IPS-18a (cell line): ENCODE results near the gene PLPPR5.

Experiments
- H3K27ac ChIP-seq: one replicate; pipeline ENCODE4 v1.5.1; 2013; ENCODE audit warnings: low read length
- H3K27me3 ChIP-seq: one replicate; pipeline ENCODE4 v1.6.1; 2013; ENCODE audit warnings: mild to moderate bottlenecking, low read length; ENCODE audit not compliant: control insufficient read depth, insufficient read depth
- H3K36me3 ChIP-seq: one replicate; pipeline ENCODE4 v1.6.1; 2013; ENCODE audit warnings: low read depth, low read length; ENCODE audit not compliant: control insufficient read depth
- H3K4me1 ChIP-seq: one replicate; pipeline ENCODE4 v1.6.1; 2013; ENCODE audit warnings: low read depth, low read length; ENCODE audit not compliant: control insufficient read depth
- H3K4me3 ChIP-seq: one replicate; pipeline ENCODE4 v1.5.1; 2013; ENCODE audit warnings: low read length
- H3K9ac ChIP-seq: one replicate; pipeline ENCODE4 v1.6.1; 2013; ENCODE audit warnings: mild to moderate bottlenecking, low read length, moderate library complexity
- H3K9me3 ChIP-seq: one replicate; pipeline ENCODE4 v1.6.1; 2013; ENCODE audit warnings: low read depth, low read length; ENCODE audit not compliant: control insufficient read depth

The PLPPR5 gene

DNA sequence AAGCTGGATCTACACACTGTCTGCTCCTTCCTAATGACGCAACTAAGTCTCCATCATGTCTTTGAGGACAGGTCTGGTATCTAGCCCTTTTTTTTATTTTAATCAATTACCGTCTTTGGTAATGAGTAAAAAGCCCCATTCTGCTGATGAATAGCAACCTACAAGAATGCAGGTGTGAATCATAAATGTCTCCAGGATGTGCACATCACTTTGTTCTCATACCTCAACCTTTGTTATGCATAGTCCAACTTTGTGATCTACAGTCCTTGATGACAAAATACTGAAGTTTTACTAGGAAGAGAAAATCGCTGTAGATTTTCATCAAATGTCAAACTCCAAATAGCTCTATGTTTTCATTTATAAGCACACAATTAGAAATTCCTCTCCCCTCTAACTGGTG is 39.3 kb downstream of the PLPPR5 start:
- Histone ChIP-seq H3K36me3 (no peaks in the 10 kb centered on the region), H3K9me3 (no peaks in the 10 kb centered on the region), H3K27me3 (no peaks in the 10 kb centered on the region), H3K9ac (no peak overlapping the region), H3K4me3 (no peak overlapping the region), H3K4me1 (peaks cover 29% of the 10 kb centered on the region), H3K27ac (no peak overlapping the region)

- Histone ChIP-seq H3K27ac (no peak overlapping the region), H3K9me3 (no peaks in the 10 kb centered on the region), H3K27me3 (no peaks in the 10 kb centered on the region), H3K9ac (no peak overlapping the region), H3K36me3 (no peaks in the 10 kb centered on the region), H3K4me1 (peaks cover 29% of the 10 kb centered on the region), H3K4me3 (no peak overlapping the region)
Measured at GRCh38 chr1:98964198-98964597, 40.5 kb downstream of the PLPPR5 start.

- Histone ChIP-seq H3K9ac (no peak overlapping the region), H3K27me3 (no peaks in the 10 kb centered on the region), H3K27ac (no peak overlapping the region), H3K36me3 (no peaks in the 10 kb centered on the region), H3K9me3 (no peaks in the 10 kb centered on the region), H3K4me3 (no peak overlapping the region), H3K4me1 (peaks cover 29% of the 10 kb centered on the region)
Measured at GRCh38 chr1:98963064-98963758, 41.5 kb downstream of the PLPPR5 start.

- no peaks in the 10 kb centered on the region for H3K9me3 ChIP-seq
- H3K4me1 ChIP-seq, result peaks cover 21% of the 10 kb centered on the region
- no peaks in the 10 kb centered on the region for H3K27me3 ChIP-seq
- no peak overlapping the region for H3K4me3 ChIP-seq
- no peaks in the 10 kb centered on the region for H3K36me3 ChIP-seq
- H3K27ac ChIP-seq, result no peak overlapping the region
- no peak overlapping the region for H3K9ac ChIP-seq
Measured at GRCh38 chr1:98962156-98962555, 42.5 kb downstream of the PLPPR5 start.

- Histone ChIP-seq H3K9me3 (no peaks in the 10 kb centered on the region), H3K9ac (no peak overlapping the region), H3K36me3 (no peaks in the 10 kb centered on the region), H3K4me1 (no peaks in the 10 kb centered on the region), H3K27me3 (no peaks in the 10 kb centered on the region), H3K27ac (no peak overlapping the region), H3K4me3 (no peak overlapping the region)
Measured at GRCh38 chr1:98949621-98950020, 55.0 kb downstream of the PLPPR5 start.

DNA sequence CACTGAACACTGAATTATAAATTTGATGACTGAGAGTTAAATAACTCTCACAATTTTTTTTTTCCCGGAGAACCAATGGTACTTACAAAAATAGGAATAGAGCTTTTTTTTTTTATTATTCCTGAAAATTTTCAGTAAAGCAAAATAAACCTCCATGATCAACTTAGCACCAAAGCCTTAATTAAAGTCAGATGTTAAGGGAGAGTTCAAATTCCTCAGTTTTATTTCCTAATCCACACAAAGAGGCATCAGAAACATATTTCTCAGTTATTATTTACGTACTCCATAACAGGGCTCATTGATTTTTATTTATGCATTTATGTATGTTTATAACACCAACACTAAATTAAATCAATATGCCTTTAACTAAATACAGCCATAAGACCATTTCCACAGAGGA is 55.5 kb downstream of the PLPPR5 start:
- no peaks in the 10 kb centered on the region for H3K27me3 ChIP-seq
- H3K27ac ChIP-seq, result no peak overlapping the region
- H3K9ac ChIP-seq, result no peak overlapping the region

GRCh38 chr1:98947071-98947470 is 57.6 kb downstream of the PLPPR5 start:
- Histone ChIP-seq H3K4me1 (no peaks in the 10 kb centered on the region), H3K4me3 (no peak overlapping the region), H3K27me3 (no peaks in the 10 kb centered on the region), H3K27ac (no peak overlapping the region), H3K9ac (no peak overlapping the region), H3K36me3 (no peaks in the 10 kb centered on the region), H3K9me3 (no peaks in the 10 kb centered on the region)

More for the DNA sequence above, 55.5 kb downstream of the PLPPR5 start:
- no peak overlapping the region for H3K4me3 ChIP-seq
- no peaks in the 10 kb centered on the region for H3K4me1 ChIP-seq
- H3K36me3 ChIP-seq, result no peaks in the 10 kb centered on the region
- no peaks in the 10 kb centered on the region for H3K9me3 ChIP-seq

DNA sequence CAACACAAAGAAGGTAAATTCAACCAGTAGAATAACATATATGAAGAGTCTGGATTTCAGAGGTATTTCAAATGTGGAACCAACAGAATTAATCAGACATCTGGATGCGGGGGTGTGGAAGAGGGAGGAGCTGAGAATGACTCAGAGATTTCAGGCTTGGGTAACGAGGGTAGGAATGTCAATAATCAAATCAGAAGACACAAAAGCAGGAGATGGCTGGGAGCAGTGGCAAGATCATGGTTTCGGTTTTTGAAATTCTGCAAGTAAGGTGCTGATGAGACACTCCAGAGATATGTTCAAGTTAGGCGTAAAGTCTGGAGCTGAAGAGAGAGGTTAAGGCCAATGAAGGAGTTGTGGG is 64.0 kb downstream of the PLPPR5 start:
- Histone ChIP-seq H3K4me3 (no peak overlapping the region), H3K4me1 (no peaks in the 10 kb centered on the region)

GRCh38 chr1:98940069-98940721 is 64.5 kb downstream of the PLPPR5 start:
- H3K9me3 ChIP-seq, result no peaks in the 10 kb centered on the region
- no peaks in the 10 kb centered on the region for H3K36me3 ChIP-seq
- no peak overlapping the region for H3K9ac ChIP-seq
- no peak overlapping the region for H3K4me3 ChIP-seq
- H3K4me1 ChIP-seq, result no peaks in the 10 kb centered on the region
- no peak overlapping the region for H3K27ac ChIP-seq
- H3K27me3 ChIP-seq, result no peaks in the 10 kb centered on the region

More for the DNA sequence above, 64.0 kb downstream of the PLPPR5 start:
- H3K27me3 ChIP-seq, result no peaks in the 10 kb centered on the region
- no peak overlapping the region for H3K9ac ChIP-seq
- no peaks in the 10 kb centered on the region for H3K36me3 ChIP-seq
- no peaks in the 10 kb centered on the region for H3K9me3 ChIP-seq
- no peak overlapping the region for H3K27ac ChIP-seq

DNA sequence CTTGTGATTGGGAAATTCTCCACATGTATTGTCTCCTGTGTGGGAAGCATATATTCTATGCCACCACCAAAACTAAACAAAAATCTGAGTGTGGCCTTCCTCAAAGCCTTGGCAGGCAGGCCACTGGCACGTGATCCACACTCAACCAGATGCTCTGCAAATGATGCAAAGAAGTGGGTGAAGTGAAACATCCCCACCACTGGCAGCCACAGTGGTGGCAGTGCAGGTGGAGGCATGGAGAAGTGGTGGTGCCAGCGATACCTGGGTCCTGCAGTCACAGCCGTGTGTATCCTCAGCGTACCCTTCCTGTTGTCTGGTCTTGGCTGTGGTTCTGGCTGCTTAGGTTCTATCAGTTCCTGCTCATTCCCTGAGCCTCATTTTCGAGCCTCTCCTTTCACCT is 65.2 kb downstream of the PLPPR5 start:
- Histone ChIP-seq H3K36me3 (no peaks in the 10 kb centered on the region), H3K4me1 (no peaks in the 10 kb centered on the region), H3K9me3 (no peaks in the 10 kb centered on the region), H3K27ac (no peak overlapping the region), H3K27me3 (no peaks in the 10 kb centered on the region), H3K4me3 (no peak overlapping the region), H3K9ac (no peak overlapping the region)

GRCh38 chr1:98937347-98937746 is 67.3 kb downstream of the PLPPR5 start:
- no peak overlapping the region for H3K27ac ChIP-seq

DNA sequence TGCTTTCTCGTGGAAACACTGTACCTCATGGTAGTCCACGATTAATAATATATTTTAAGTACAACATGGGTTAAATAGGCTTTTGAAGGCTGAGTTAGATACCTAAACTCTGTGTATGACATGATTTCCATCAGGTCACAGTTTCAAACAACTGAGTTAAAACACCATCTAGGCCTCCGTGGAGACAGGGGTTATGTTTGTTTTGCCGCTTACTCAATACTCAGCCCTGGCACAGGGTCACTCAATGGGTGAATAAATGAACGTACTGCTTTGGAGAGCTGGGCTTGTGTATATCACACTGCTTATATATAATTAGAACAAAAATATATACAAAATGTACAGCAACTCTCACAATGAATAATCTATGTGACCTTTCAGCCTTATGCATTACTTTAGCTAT is 72.5 kb downstream of the PLPPR5 start:
- H3K9ac ChIP-seq, result no peak overlapping the region
- H3K4me1 ChIP-seq, result no peaks in the 10 kb centered on the region
- no peak overlapping the region for H3K4me3 ChIP-seq
- no peaks in the 10 kb centered on the region for H3K27me3 ChIP-seq
- H3K27ac ChIP-seq, result no peak overlapping the region
- H3K9me3 ChIP-seq, result no peaks in the 10 kb centered on the region
- H3K36me3 ChIP-seq, result no peaks in the 10 kb centered on the region

More at GRCh38 chr1:98937347-98937746, 67.3 kb downstream of the PLPPR5 start:
- H3K4me3 ChIP-seq, result no peak overlapping the region
- H3K27me3 ChIP-seq, result no peaks in the 10 kb centered on the region
- H3K4me1 ChIP-seq, result no peaks in the 10 kb centered on the region
- no peak overlapping the region for H3K9ac ChIP-seq
- H3K36me3 ChIP-seq, result no peaks in the 10 kb centered on the region
- no peaks in the 10 kb centered on the region for H3K9me3 ChIP-seq
